Subcutaneous adipose tissue (tissue), 4 donors: Measurements from ENCODE around the gene ZNF628. TPM values are rescaled to one million over a fixed set of nuclear protein-coding genes. Genes with fewer than 3 reads are reported as not detected.

Experiments used
- total RNA-seq, 4 donors: library from RNA; depleted of rRNA; stranded (reverse); fragments of >200 nt; gene quantifications; one replicate each; pipeline ENCODE4 v1.1.0, GENCODE V29; 2016
- TF ChIP-seq, protein P1 (sequence below): fragments of 450-650 bp; IDR thresholded peaks from one replicate; pipeline ENCODE4 v1.5.1; 2016; ENCODE audit warnings: low read depth, mild to moderate bottlenecking, control low read depth, antibody characterized with exemption, moderate library complexity

ZNF628 gene
- total RNA-seq, 4 donors from 2014 or later, result 0.88 to 2.6 (median 2.3) TPM

- TF ChIP-seq, protein P1, sequence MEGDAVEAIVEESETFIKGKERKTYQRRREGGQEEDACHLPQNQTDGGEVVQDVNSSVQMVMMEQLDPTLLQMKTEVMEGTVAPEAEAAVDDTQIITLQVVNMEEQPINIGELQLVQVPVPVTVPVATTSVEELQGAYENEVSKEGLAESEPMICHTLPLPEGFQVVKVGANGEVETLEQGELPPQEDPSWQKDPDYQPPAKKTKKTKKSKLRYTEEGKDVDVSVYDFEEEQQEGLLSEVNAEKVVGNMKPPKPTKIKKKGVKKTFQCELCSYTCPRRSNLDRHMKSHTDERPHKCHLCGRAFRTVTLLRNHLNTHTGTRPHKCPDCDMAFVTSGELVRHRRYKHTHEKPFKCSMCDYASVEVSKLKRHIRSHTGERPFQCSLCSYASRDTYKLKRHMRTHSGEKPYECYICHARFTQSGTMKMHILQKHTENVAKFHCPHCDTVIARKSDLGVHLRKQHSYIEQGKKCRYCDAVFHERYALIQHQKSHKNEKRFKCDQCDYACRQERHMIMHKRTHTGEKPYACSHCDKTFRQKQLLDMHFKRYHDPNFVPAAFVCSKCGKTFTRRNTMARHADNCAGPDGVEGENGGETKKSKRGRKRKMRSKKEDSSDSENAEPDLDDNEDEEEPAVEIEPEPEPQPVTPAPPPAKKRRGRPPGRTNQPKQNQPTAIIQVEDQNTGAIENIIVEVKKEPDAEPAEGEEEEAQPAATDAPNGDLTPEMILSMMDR, result no peak
Observed at GRCh38 chr19:55500368-55500952, 24.0 kb downstream of the ZNF628 start.

GRCh38 chr19:55502197-55502952, 26.0 kb downstream of the ZNF628 start:
- TF ChIP-seq, protein P1, result no peak

DNA sequence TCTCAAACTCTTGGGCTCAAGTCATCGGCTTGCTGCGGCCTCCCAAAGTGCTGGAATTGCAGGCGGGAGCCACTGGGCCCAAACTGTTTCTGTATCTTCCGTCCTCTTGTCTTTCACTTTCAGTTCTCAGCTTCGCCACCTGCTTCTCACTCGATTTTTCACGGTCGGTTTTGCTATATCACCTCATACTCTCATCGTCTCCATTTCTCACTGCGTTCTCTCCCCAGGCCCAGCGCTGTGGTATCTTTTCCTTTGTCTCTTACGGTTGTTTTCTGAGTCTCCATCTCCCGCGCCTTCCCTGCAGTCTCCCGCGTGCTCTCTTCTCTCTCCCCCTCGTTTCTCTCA, 26.7 kb downstream of the ZNF628 start:
- TF ChIP-seq, protein P1, result no peak

DNA sequence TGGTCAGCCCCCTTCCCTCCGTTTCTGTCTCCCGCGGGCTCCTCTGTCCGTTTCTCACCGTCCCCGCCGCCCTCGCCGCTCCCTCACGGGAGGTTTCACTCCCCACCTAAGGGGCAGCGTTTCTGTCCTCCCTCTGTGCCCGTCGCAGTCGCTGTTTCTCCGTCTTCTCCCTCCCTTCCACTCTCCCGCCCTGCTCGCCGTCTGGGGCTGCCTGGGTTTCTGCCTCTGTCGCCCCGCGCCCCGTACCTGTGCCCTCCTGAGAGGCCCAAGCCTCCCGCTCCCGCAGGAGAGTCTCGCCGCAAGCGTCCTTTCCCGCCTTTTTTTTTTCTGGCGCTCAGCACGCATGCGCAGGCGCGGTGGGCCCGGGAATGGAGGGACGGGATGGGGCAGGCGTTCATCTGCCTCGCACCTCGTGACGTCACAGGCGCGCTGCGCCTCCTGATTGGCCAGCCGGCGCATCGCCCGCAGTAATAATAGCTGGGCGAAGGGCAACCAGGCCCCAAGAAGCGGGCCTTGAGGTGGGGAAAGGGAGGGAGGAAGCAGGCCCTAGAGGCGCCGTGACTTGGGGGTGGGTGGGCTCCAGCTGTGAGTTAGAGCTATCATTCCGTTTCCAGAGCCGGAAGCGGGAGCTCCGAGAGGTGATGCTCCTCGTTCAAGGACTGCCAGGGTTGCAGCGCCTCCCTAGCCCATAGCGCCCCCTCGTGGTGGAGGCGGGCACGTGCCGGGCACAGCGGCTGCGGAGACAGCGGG, 27.3 kb downstream of the ZNF628 start:
- TF ChIP-seq, protein P1, result no peak

- TF ChIP-seq, protein P1, result no peak
Observed at GRCh38 chr19:55504252-55504603, 27.8 kb downstream of the ZNF628 start.

DNA sequence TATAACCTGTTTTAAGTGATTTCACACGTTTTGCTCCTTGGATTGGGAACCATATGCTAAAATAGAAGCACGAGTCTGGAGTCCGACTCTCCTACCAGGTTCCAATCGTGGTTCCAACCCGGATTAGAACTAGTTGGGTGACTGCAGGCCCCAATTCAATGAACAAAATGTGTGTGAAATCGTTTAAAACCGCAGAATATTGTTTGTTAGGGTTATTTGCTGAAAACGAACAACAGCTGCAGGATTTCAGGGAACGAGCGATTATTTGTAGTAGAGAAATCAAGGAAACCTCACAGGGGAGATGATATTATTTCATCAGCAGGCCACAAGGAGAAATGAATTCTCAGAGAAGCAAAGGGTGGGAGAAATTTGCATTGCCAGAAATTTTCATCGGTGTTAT, 28.6 kb downstream of the ZNF628 start:
- TF ChIP-seq, protein P1, result no peak

GRCh38 chr19:55508120-55508519, 31.7 kb downstream of the ZNF628 start:
- TF ChIP-seq, protein P1, result no peak
